Measurements from ENCODE around the gene CFAP90.

- TF ChIP-seq POLR2AphosphoS5 (IDR thresholded peaks at IDR 0.05; ENCODE audit: low read depth, low read length) (no peak), REST (IDR thresholded peaks at IDR 0.05; ENCODE audit: insufficient read depth in 1 of 2, low read depth in 2 of 2, low read length in 2 of 2) (no peak)
Measured at GRCh38 chr5:7805379-7805778, 45.6 kb downstream of the CFAP90 start.

All from PFSK-1 (cell line).